Activated naive CD8-positive, alpha-beta T cell treated with anti-CD3 and anti-CD28 coated beads, Interleukin-2, amount 50 U/mL, for 24 hours (primary cell): ENCODE results near the gene NBEA.
"Not testable (repeated sequence)": the region's sequence is repeated elsewhere in the genome, so short reads cannot be mapped to it uniquely, and the experiment has no call there.

ENCODE experiments used
- ATAC-seq: fragments of 150-1000 bp; cut with Tn5 transposase; one replicate; pipeline ENCODE4 v1.10.0; 2021
- DNase-seq: peaks from one replicate; pipeline ENCODE4 v3.0.0; 2021
- H3K27ac Mint-ChIP-seq: one replicate; pipeline ENCODE4 v1.8.0; 2021; ENCODE audit warnings: mild to moderate bottlenecking, mixed read lengths
- H3K27me3 Mint-ChIP-seq: one replicate; pipeline ENCODE4 v1.8.0; 2021; ENCODE audit warnings: mixed read lengths
- H3K36me3 Mint-ChIP-seq: one replicate; pipeline ENCODE4 v1.8.0; 2021; ENCODE audit warnings: low read depth, mixed read lengths
- H3K4me1 Mint-ChIP-seq: one replicate; pipeline ENCODE4 v1.8.0; 2021; ENCODE audit warnings: mixed read lengths
- H3K4me3 Mint-ChIP-seq: one replicate; pipeline ENCODE4 v1.8.0; 2021; ENCODE audit warnings: mild to moderate bottlenecking, moderate library complexity, mixed read lengths
- H3K9me3 Mint-ChIP-seq: one replicate; pipeline ENCODE4 v1.8.0; 2021; ENCODE audit warnings: mixed read lengths

NBEA gene, protein sequence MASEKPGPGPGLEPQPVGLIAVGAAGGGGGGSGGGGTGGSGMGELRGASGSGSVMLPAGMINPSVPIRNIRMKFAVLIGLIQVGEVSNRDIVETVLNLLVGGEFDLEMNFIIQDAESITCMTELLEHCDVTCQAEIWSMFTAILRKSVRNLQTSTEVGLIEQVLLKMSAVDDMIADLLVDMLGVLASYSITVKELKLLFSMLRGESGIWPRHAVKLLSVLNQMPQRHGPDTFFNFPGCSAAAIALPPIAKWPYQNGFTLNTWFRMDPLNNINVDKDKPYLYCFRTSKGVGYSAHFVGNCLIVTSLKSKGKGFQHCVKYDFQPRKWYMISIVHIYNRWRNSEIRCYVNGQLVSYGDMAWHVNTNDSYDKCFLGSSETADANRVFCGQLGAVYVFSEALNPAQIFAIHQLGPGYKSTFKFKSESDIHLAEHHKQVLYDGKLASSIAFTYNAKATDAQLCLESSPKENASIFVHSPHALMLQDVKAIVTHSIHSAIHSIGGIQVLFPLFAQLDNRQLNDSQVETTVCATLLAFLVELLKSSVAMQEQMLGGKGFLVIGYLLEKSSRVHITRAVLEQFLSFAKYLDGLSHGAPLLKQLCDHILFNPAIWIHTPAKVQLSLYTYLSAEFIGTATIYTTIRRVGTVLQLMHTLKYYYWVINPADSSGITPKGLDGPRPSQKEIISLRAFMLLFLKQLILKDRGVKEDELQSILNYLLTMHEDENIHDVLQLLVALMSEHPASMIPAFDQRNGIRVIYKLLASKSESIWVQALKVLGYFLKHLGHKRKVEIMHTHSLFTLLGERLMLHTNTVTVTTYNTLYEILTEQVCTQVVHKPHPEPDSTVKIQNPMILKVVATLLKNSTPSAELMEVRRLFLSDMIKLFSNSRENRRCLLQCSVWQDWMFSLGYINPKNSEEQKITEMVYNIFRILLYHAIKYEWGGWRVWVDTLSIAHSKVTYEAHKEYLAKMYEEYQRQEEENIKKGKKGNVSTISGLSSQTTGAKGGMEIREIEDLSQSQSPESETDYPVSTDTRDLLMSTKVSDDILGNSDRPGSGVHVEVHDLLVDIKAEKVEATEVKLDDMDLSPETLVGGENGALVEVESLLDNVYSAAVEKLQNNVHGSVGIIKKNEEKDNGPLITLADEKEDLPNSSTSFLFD (N-terminal part only)

DNA sequence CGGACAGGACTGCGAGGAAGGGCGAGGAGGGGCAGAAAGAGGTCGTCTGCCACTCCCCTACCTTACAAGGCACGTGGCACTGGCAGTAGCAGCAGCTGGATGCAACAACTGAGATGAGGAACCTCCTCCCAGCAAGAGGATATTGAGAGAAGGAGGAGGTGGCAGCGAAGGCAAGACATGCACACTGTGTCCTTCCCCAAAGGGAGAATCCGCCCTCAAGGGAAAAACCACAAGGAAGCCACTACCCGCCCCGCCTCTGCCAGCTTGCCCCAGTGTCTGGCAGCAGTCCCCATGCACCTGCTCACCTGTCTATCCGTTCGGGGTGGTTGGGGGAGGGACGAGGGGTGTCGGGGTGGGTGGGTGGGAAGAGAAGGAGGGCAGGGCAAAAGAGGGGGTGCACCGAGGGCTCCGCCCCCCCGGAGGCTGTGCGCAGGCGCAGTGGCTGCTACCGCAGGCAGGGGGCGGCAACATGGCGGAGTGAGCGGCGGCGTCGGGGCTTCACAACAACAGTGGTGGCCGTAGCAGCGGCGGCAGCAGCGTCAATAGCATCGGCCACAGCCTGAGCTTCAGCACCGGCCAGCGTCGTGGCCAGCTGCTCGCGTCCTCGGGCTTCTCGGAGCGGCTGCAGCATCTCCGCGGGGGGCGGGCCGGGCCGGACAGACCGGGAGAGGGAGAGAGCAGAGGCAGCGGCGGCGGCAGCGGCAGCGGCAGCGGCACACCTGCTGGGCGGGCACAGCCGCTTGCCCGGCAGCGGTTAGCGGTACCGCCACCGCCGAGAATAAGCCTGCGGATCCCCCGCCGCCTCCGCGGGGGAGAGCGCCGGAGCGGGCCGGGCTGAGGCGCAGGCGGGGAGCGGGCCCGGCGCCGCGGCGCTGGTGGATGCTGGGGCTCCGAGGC lies at the start of gene NBEA:
TSS of gene NBEA (plus strand) at position 436 of the 897 bp plus-strand sequence. CDS start 551 bp downstream, outside the sequence.
- H3K9me3 Mint-ChIP-seq = no peaks in the 10 kb centered on the region
- ATAC-seq (peak; percentile 54), DNase-seq (peak; percentile 84)
- peak within 1 kb of the TSS; percentile 82 for H3K4me3 Mint-ChIP-seq
- H3K4me1 Mint-ChIP-seq = peaks cover 24% of the 10 kb centered on the region
- peaks cover 40% of the 10 kb centered on the region for H3K27me3 Mint-ChIP-seq
- H3K27ac Mint-ChIP-seq = peak within 1 kb of the TSS; percentile 70
- no peaks in the 10 kb centered on the region for H3K36me3 Mint-ChIP-seq

DNA sequence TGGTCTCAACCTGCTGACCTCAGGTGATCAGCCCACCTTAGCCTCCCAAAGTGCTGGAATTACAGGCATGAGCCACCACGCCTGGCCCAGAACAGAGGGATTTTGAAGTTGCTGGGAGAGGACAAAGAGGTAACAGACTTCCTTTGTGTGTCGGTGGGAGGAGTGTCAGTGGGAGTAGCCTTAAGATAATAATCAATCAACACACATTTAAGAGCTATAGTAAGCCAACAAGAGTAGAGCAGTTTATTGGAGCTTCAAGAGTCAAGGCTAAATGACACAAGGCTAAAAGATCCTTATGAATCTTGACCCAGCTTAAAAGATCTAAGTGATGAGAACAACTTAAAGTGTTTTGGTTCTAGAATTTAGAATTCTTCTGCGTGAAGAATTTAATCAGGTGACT lies 47.3 kb upstream of the NBEA start:
- ATAC-seq (no peak), DNase-seq (no peak)
- H3K4me3 Mint-ChIP-seq = no peak overlapping the region
- no peaks in the 10 kb centered on the region for H3K36me3 Mint-ChIP-seq
- peaks cover 8% of the 10 kb centered on the region for H3K27me3 Mint-ChIP-seq
- no peaks in the 10 kb centered on the region for H3K9me3 Mint-ChIP-seq
- no peak overlapping the region for H3K27ac Mint-ChIP-seq
- no peaks in the 10 kb centered on the region for H3K4me1 Mint-ChIP-seq

DNA sequence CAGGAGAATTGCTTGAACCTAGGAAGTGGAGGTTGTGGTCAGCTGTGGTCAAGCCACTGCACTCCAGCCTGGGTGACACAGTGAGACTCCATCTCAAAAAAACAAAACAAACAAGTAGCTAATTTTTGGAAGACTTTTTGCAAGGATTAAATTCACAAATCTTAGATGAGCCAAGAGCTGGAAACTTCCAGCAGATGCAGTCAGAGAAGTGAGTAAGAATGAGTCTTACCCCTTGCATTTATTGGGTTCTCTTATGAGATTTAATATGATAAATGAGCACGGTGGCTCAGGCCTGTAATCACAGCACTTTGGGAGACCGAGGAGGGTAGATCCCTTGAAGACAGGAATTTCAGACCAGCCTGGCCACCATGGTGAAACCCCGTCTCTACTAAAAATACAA lies 44.9 kb upstream of the NBEA start:
- no peak for ATAC-seq
- no peak overlapping the region for H3K4me3 Mint-ChIP-seq
- H3K36me3 Mint-ChIP-seq = no peaks in the 10 kb centered on the region
- H3K9me3 Mint-ChIP-seq = no peaks in the 10 kb centered on the region
- no peaks in the 10 kb centered on the region for H3K4me1 Mint-ChIP-seq
- peaks cover 11% of the 10 kb centered on the region for H3K27me3 Mint-ChIP-seq
- no peak for DNase-seq
- H3K27ac Mint-ChIP-seq = no peak overlapping the region

DNA sequence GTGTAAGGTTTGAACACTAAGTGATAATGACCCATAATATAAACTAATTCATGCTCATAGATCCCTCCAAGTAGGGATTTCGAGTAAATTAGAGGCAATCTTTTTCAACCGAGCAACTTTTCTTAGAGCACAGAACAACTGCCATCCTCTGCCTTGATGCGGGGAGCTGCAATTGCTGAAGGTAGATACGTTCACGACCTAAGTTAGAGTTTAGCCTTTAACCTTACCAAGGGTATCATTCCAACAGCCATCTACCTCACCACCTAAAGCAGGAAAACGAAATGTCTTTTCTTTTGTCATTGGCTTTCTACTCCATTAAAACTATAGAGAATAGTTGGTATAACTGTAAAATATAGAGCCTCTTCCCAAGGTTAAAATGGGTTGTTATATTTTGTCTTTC lies 42.2 kb upstream of the NBEA start:
- Mint-ChIP-seq H3K4me3 (no peak overlapping the region), H3K27ac (no peak overlapping the region), H3K36me3 (no peaks in the 10 kb centered on the region), H3K27me3 (peaks cover 11% of the 10 kb centered on the region), H3K9me3 (no peaks in the 10 kb centered on the region), H3K4me1 (no peaks in the 10 kb centered on the region)
- no peak for DNase-seq
- no peak for ATAC-seq

DNA sequence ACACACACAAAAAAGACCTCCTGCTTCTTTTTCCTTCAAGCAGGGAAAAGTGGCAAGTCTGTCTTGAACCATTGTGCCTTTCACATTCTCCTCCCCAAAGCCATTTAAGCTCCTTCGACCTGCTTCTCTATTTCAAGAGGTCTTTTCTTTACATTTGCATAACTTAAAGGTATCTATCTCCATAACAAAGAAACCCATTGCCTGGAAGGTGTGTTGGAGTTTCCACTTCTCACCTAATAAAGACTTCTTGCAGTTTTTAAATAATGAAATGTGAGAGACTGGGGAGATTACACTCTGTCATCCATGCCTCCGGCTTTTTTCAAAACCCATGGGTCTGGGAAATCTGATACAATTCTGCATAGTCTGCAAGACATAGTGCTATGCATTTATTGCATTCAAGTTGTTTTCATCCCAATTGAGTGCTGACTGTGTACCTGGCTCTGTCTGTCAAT lies 41.8 kb upstream of the NBEA start:
- H3K36me3 Mint-ChIP-seq = no peaks in the 10 kb centered on the region
- H3K4me3 Mint-ChIP-seq = no peak overlapping the region
- no peak overlapping the region for H3K27ac Mint-ChIP-seq
- H3K4me1 Mint-ChIP-seq = no peaks in the 10 kb centered on the region
- DNase-seq (no peak), ATAC-seq (no peak)
- H3K9me3 Mint-ChIP-seq = no peaks in the 10 kb centered on the region
- peaks cover 11% of the 10 kb centered on the region for H3K27me3 Mint-ChIP-seq

DNA sequence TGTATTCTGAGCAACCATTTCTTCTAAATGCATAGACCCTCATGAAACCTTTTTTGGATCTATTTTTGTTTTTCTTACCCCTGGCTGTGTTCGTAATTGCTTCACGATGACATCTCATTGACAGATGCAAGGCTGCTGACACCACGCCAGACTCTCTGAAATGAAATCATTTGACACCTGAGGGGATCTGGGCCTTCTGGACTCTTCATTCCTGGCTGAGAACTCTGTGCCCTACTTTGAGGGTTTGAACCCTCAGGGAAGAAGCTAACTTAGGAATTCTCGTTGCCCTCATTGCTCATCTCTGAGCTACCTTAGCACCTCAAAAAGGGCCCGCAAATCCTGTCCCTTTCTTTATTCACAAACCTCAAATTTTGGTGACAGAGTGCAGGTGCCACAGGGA lies 40.5 kb upstream of the NBEA start:
- ATAC-seq (no peak), DNase-seq (no peak)
- no peak overlapping the region for H3K27ac Mint-ChIP-seq
- no peaks in the 10 kb centered on the region for H3K9me3 Mint-ChIP-seq
- no peaks in the 10 kb centered on the region for H3K4me1 Mint-ChIP-seq
- no peaks in the 10 kb centered on the region for H3K36me3 Mint-ChIP-seq
- no peak overlapping the region for H3K4me3 Mint-ChIP-seq
- peaks cover 9% of the 10 kb centered on the region for H3K27me3 Mint-ChIP-seq

DNA sequence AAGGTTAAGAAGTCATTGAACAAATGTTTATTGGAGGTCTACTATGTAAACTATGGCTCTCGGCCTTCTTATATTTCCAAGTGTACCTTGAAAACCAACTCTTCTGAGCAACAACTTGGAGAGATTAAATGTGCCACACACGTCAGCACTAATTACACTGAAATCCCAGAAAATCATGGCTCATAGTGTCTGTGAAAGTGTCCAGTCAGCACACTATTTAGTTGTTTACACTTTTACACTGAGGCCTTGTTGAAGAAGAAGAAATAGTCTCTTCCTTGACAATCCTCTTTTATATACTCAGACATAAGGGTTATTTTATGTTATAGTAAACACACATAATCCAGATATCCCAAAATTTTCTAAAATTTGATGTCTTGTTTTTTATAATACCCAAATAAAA lies 30.9 kb upstream of the NBEA start:
- H3K9me3 Mint-ChIP-seq = no peaks in the 10 kb centered on the region
- H3K27ac Mint-ChIP-seq = no peak overlapping the region
- no peak overlapping the region for H3K4me3 Mint-ChIP-seq
- ATAC-seq = no peak
- no peaks in the 10 kb centered on the region for H3K4me1 Mint-ChIP-seq
- no peak for DNase-seq
- no peaks in the 10 kb centered on the region for H3K36me3 Mint-ChIP-seq
- H3K27me3 Mint-ChIP-seq = peaks cover 14% of the 10 kb centered on the region

DNA sequence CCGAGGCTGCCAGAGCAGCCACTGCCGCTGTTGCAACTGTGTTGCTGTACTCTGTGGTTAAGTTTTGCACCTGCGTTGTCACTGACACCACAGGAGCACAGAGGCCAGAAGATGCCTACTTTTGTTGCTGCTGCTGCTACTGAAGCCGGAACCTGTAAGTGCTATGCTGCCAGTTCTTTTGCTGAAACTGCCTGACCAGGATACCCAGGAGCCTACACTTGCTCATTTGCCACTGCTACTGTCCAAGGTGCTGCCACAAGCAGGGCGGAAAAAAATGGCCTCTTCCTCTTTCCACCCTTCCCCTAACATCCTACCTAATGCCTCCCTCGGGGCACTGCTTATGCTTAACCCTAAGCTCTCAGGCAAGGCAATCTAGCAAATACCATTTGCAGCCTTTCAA lies 29.0 kb upstream of the NBEA start:
- Mint-ChIP-seq H3K27ac (no peak overlapping the region), H3K9me3 (no peaks in the 10 kb centered on the region), H3K36me3 (no peaks in the 10 kb centered on the region), H3K27me3 (peaks cover 14% of the 10 kb centered on the region), H3K4me1 (no peaks in the 10 kb centered on the region), H3K4me3 (no peak overlapping the region)
- ATAC-seq (no peak), DNase-seq (no peak)

DNA sequence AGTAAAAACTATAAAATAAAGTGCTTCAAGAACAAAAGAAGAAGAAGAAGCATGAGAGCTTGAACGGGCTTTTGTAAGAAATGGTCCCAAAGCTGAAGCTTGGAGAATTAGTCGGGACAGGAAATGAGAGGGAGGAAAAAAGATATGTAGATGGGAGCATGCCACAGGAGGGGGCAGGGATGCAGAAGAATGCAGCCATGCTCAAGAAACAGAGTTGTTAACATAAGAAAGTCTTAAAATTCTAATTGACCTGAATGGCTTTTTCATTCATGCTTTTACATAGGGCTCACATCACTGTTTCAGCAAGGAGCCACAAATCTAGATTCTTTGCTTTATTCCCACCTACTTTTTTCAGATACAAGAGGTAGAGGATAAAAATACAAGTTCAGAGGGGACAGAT lies 27.7 kb upstream of the NBEA start:
- no peak for ATAC-seq
- H3K36me3 Mint-ChIP-seq = no peaks in the 10 kb centered on the region
- H3K27ac Mint-ChIP-seq = no peak overlapping the region
- no peaks in the 10 kb centered on the region for H3K9me3 Mint-ChIP-seq
- no peaks in the 10 kb centered on the region for H3K4me1 Mint-ChIP-seq
- H3K27me3 Mint-ChIP-seq = peaks cover 14% of the 10 kb centered on the region
- DNase-seq = no peak
- H3K4me3 Mint-ChIP-seq = no peak overlapping the region

DNA sequence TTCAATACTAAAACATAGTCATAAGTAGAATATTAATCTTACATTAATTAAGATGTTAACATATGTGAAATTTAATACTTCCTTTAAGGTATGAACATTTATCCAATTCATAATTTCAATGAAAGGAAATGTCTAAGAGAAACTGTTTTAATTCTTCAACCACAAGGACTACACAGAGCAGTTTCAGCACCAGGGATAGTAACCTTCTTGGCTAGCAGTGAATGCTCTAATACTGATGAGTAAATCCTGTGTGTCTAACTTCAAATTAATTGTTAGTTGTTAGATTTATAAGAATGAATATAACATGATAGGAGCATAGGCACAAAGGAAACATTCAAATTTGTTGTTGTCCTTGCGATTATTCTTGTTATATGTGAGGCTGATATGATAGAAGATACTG lies 15.6 kb upstream of the NBEA start:
- Mint-ChIP-seq H3K27me3 (peaks cover 13% of the 10 kb centered on the region), H3K4me1 (no peaks in the 10 kb centered on the region), H3K9me3 (no peaks in the 10 kb centered on the region), H3K36me3 (no peaks in the 10 kb centered on the region), H3K4me3 (no peak overlapping the region), H3K27ac (no peak overlapping the region)
- DNase-seq = no peak
- ATAC-seq = no peak

DNA sequence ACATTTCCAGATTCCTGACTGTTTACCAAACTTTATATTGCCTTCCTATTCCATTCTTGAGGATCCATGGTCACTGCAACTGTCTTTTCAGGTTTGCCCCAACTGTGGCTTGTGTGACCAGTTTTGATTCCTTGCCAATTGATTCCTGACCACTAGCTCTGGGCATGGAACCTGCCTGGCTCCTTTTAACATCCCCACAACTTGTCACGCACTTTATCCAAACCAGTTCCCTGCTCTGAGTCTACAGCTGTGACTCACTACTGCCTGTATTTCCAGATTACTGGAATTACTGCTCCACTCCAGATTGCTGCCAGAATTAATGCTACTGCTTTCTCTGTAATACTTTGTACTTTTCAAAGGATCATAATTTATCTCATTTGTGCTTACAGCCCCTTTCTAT lies 13.4 kb upstream of the NBEA start:
- not testable (repeated sequence) for H3K4me3 Mint-ChIP-seq, H3K9me3 Mint-ChIP-seq, ATAC-seq, H3K36me3 Mint-ChIP-seq, H3K4me1 Mint-ChIP-seq, H3K27ac Mint-ChIP-seq, DNase-seq
- peaks cover 23% of the 10 kb centered on the region for H3K27me3 Mint-ChIP-seq

DNA sequence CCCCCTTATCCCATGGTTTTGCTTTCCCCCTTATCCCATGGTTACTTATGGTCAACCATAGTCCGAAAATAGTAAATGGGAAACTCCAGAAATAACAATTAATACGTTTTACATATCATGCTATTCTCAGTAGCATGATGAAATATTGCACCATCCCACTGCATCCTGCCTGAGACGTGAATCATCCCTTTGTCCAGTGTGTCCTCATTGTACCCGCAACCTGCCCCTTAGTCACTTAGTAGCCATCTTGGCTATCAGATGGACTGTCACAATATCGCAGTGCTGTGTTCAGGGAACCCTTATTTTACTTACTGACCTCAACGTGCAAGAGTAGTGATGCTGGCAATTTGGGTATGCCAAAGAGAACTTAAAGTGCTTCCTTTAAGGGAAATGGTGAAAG lies 10.5 kb upstream of the NBEA start:
- peaks cover 29% of the 10 kb centered on the region for H3K27me3 Mint-ChIP-seq
- DNase-seq = no peak
- no peak overlapping the region for H3K4me3 Mint-ChIP-seq
- peaks cover 5% of the 10 kb centered on the region for H3K9me3 Mint-ChIP-seq
- no peaks in the 10 kb centered on the region for H3K36me3 Mint-ChIP-seq
- no peak for ATAC-seq
- H3K27ac Mint-ChIP-seq = no peak overlapping the region
- no peaks in the 10 kb centered on the region for H3K4me1 Mint-ChIP-seq

DNA sequence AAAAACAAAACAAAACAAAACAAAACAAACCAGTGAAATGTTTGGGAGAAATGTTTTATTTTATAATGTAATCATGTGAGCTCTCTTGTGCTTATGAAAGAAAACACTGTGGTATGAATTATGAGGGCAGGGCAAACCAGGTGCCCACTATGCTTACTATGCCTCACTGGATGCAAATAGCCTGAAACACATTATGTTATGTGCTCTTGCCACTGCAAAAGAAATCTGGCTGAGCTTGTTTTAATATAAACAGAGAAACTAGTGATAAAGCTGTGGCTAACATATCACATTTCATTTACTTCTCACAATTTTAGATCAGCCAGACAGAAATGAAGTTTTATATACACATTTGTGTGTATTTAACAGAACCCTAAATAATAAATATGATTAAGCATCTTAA lies 8.7 kb upstream of the NBEA start:
- Mint-ChIP-seq H3K27me3 (peaks cover 25% of the 10 kb centered on the region), H3K9me3 (peaks cover 5% of the 10 kb centered on the region), H3K4me1 (no peaks in the 10 kb centered on the region), H3K4me3 (no peak overlapping the region), H3K27ac (no peak overlapping the region), H3K36me3 (no peaks in the 10 kb centered on the region)
- no peak for ATAC-seq
- no peak for DNase-seq

DNA sequence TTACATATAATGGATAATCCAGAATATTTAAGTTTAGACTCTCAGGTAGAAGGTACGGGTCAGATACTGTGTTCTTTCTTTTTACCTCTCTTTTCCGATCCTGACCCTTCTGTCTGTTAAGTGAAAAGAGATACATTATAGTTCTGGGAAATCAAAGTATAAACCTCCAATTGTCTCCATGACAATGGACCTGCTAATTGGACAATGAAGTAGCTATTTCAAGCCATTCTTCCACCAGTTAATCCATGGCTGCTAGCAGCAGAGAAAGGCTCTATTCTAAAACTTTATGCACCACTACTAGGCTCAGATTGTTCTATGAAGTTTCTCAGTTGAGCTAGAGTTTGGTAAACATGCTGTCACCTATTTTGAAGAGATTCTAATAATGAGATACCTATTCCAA lies 8.3 kb upstream of the NBEA start:
- ATAC-seq = no peak
- Mint-ChIP-seq H3K4me1 (no peaks in the 10 kb centered on the region), H3K9me3 (peaks cover 5% of the 10 kb centered on the region), H3K36me3 (no peaks in the 10 kb centered on the region), H3K27me3 (peaks cover 25% of the 10 kb centered on the region), H3K4me3 (no peak overlapping the region), H3K27ac (no peak overlapping the region)
- no peak for DNase-seq
